ENCODE results near the gene MC2R.
"Not testable (repeated sequence)": the region's sequence is repeated elsewhere in the genome, so short reads cannot be mapped to it uniquely, and the experiment has no call there.

MC2R gene

DNA sequence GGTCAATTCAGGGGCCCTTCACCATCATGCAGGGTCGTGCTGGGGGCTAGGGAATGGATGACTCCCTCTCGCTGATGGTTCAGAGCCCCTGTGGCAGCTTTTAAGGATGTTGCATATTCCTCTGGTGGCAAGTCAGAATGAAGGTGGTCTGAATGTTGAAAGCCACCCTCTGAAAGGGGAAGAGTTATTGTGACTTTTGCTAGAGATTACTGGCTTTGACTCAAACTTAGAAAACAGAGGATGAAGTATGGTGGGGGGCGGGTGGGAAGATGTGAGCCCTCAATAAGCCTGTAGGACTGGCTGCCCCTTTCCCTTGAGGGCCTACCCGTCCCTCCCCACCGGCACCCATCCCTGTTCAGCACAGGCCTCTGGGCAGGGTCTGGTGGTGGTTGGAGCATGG is 23.2 kb downstream of the MC2R start:
- DNase-seq: no peak

GRCh38 chr18:13890761-13891361 is 24.5 kb downstream of the MC2R start:
- DNase-seq: no peak

DNA sequence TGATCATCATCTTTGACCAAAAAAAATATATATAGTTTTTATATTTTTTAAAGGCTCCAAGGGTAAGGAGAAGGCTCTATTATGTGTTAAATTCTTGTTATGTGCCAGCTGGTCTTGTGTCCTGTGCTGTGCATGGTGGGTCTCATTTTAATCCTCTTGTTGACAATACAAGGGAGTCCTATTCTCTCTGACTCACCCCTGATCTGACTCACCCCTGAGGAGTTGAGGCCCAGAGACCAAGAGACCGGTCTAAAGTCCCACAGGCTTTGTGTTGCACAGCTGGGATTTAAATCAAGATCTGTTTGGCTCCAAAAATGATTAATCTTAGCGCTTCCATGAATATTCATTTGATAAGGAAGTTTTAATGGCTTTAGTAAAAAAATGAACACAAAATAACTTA is 25.7 kb downstream of the MC2R start:
- DNase-seq: no peak

GRCh38 chr18:13888191-13888716 is 27.1 kb downstream of the MC2R start:
- DNase-seq: no peak

DNA sequence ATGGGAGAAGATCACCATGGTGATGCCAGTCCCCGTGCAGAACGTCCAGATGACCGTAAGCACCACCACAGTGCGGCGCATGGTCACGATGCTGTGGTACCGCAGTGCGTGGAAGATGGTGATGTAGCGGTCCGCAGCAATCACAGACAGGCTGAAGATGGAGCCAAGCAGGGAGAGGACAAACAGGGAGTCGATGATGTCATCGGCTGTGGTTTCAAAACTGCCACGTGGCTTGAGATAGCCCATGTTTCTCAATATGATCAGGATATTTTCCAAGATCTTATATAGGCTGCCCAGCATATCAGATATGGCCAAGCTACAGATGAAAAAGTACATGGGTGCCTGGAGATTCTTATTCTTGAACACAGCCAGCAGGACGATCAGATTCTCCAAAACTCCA is 30.3 kb downstream of the MC2R start:
- no peak for DNase-seq

DNA sequence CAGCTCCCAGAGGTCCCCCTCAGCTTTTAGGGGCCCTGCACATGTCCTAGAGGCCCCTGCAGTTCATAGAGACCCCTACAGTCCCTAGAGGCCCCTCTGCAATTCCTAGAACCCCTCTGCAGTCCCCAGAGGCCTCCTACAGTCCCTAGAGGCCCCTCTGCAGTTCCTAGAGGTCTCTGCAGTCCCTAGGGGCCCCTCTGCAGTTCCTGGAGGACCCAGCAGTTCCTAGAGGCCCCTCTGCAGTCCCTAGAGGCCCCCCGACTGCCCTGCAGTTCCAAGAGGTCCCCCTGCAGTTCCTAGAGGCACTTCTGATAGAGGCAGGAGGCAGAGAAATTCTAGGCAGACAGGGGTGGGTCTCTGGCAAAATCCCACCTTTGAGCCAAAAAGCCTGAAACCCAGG is 35.4 kb downstream of the MC2R start:
- no peak for DNase-seq

DNA sequence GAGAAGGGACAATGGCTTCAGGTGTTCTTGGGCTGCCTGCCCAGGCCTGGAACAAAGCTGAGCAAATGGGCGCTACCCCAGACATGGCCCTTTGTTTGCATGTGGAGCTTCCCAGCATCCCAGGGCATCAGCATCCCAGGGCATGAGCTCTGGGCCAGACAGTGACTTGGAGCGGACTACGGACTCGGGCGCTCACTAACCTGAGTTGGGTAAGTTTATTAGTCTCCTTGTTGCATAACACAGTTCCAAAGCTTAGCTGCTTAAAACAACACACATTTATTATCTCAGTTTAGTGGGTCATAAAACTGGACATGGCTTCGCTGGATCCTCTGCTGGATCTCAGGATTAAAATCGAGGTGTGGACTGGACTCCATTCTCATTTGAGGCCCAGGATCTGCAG is 35.8 kb downstream of the MC2R start:
- no peak for DNase-seq

GRCh38 chr18:13878857-13879256 is 36.5 kb downstream of the MC2R start:
- no peak for DNase-seq

GRCh38 chr18:13877157-13877556 is 38.2 kb downstream of the MC2R start:
- DNase-seq: no peak

DNA sequence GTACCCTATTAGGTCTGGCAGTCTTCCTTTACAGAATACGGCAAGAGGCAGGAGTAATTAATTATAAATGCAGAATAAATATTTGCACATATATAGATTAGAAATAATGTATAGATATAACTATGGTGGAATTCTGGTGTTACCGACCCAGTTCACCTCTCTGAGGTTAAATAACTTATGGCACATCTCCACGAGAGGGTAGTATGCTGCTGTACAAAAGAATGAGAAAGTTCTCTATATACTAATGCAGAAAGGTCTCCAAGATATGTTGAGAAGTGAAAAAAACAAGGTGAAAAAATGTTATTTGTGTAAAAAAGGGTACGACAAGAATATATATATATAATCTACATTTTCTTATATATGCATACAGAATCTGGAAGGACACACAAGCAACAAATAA is 40.8 kb downstream of the MC2R start:
- no peak for DNase-seq

DNA sequence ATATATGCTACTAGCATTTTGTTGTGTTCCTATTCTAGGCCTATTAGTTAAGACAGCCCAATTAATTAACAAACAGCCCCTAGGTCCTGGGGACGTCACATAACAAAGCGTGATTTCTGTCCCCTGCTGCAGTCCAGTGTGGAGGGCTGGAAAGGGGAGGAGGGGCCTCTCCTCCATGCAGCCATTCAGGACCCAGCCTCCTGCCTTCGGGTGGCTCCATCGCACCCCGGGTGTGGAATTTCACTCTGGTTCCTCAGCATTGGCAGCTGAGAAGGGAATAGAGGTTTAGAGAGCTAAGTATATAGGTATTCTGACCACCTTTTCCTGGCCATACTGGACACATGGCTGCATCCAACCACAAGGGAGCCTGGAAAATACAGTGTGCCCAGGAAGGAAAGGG is 42.4 kb downstream of the MC2R start:
- DNase-seq: no peak

GRCh38 chr18:13872373-13872772 is 43.0 kb downstream of the MC2R start:
- DNase-seq: no peak

GRCh38 chr18:13871701-13872100 is 43.6 kb downstream of the MC2R start:
- no peak for DNase-seq

GRCh38 chr18:13868501-13869271 is 46.6 kb downstream of the MC2R start:
- DNase-seq: no peak

- not testable (repeated sequence) for DNase-seq
Measured at GRCh38 chr18:13862898-13863297, 52.4 kb downstream of the MC2R start.

- no peak for DNase-seq
Measured at GRCh38 chr18:13849791-13850190, 65.5 kb downstream of the MC2R start.

- DNase-seq: no peak
Measured at GRCh38 chr18:13836559-13836958, 78.8 kb downstream of the MC2R start.

- DNase-seq: no peak
Measured at GRCh38 chr18:13835202-13835601, 80.1 kb downstream of the MC2R start.

DNA sequence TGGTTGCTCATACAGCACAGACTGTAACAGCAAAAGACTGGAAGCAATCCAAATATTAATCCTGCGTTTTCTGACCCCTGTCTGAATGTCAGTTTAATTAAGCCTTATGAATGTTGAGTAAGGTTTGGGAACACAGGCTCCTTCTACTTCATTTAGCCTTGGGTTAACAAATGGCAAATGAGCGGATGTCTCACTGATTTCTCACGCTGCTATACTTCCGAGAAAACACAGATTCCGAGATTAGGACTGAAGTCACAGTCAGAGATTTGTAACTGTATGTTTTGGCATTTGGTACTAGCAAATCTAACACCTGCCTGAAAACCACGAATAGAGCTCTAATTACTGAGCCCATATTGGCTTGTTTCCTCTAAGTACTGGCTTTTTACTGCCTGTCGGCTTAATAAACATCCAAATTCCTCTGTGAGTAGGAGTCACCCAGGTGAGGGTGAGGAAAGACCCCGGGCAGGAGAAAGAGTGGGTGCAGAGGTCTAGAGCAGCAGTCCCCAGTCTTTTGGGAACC is 80.8 kb downstream of the MC2R start:
- DNase-seq: no peak

All from T-helper 9 cell (primary cell).